T47D (cell line): ENCODE results near the gene SLC24A4.

Experiments used
- DNase-seq, 2 experiments: peaks; one replicate each; pipeline versions ENCODE4 v3.0.0 to v3.0.0-alpha.2; 2011 to 2012; ENCODE audit warnings: low read depth in 1 of 2, low spot score in 1 of 2
- JUND ChIP-seq: IDR thresholded peaks from 2 replicates; pipeline ENCODE4 v1.6.1; 2012; ENCODE audit warnings: low read depth
- in situ Hi-C: cut with HindIII; loops from 2 replicates; pipeline ENCODE4 v1.10.0; 2016; ENCODE audit warnings: low sequenced_read_pairs, low pct_unique_long_range_greater_than_20kb

The SLC24A4 gene

GRCh38 chr14:92506231-92506630, 183.3 kb downstream of the SLC24A4 start:
- no peak for TF ChIP-seq JUND
- in situ Hi-C loops: no loop called here
- DNase-seq: no peak

- DNase-seq: no peak
- no peak for TF ChIP-seq JUND
- in situ Hi-C loops: no loop called here
These were observed 184.3 kb downstream of the SLC24A4 start for GRCh38 chr14:92507174-92507768.

GRCh38 chr14:92510972-92511371, 188.0 kb downstream of the SLC24A4 start:
- peak in 1 of 2 experiments; percentile 42 for DNase-seq
- in situ Hi-C loops: no loop called here
- TF ChIP-seq JUND: no peak

GRCh38 chr14:92511453-92512238, 188.7 kb downstream of the SLC24A4 start:
- TF ChIP-seq JUND: no peak
- DNase-seq: no peak
- in situ Hi-C loops: no loop called here

- no peak for DNase-seq
- TF ChIP-seq JUND: no peak
- in situ Hi-C loops: no loop called here
These were observed 189.8 kb downstream of the SLC24A4 start for GRCh38 chr14:92512807-92513203.

- in situ Hi-C loops: no loop called here
- TF ChIP-seq JUND: no peak
These were observed 190.4 kb downstream of the SLC24A4 start, which contains the start of gene RIN3 for GRCh38 chr14:92513204-92513965. RIN3 (plus strand) TSS chr14:92513781; CDS start chr14:92513933, 152 bp downstream.

GRCh38 chr14:92513966-92514843, 191.2 kb downstream of the SLC24A4 start:
- no peak for DNase-seq
- in situ Hi-C loops: no loop called here
- no peak for TF ChIP-seq JUND

More at GRCh38 chr14:92513204-92513965, 190.4 kb downstream of the SLC24A4 start, which contains the start of gene RIN3:
- DNase-seq: no peak

GRCh38 chr14:92514844-92515514, 192.0 kb downstream of the SLC24A4 start:
- in situ Hi-C loops: no loop called here
- TF ChIP-seq JUND: no peak
- no peak for DNase-seq

- in situ Hi-C loops: no loop called here
- TF ChIP-seq JUND: no peak
- DNase-seq: no peak
These were observed 192.8 kb downstream of the SLC24A4 start for GRCh38 chr14:92515546-92516343.

GRCh38 chr14:92516344-92516965, 193.5 kb downstream of the SLC24A4 start:
- DNase-seq: no peak
- TF ChIP-seq JUND: no peak
- in situ Hi-C loops: no loop called here

- DNase-seq: no peak
- no peak for TF ChIP-seq JUND
- in situ Hi-C loops: no loop called here
These were observed 194.1 kb downstream of the SLC24A4 start for GRCh38 chr14:92516966-92517506.
